Measurements from ENCODE around the gene BCL2L2. TPM values are rescaled to one million over a fixed set of nuclear protein-coding genes. Genes with fewer than 3 reads are reported as not detected.
"Not testable (repeated sequence)": the region's sequence is repeated elsewhere in the genome, so short reads cannot be mapped to it uniquely, and the experiment has no call there.

Gene BCL2L2, protein sequence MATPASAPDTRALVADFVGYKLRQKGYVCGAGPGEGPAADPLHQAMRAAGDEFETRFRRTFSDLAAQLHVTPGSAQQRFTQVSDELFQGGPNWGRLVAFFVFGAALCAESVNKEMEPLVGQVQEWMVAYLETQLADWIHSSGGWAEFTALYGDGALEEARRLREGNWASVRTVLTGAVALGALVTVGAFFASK
- 50.6 TPM for polyA plus RNA-seq (ENCODE audit: insufficient read length)
- long read RNA-seq, donor 1, transcript BCL2L2-201 (4 exons, 3,605 nt) = major isoform, 7 of 15 reads
- long read RNA-seq, donor 1, partial matches to known transcripts = 7 of 15 reads
- long read RNA-seq, donor 1, other reads (novel, unspliced or antisense) = 0 of 15 reads
- long read RNA-seq, donor 2, partial matches to known transcripts = 0 of 1 reads
- long read RNA-seq, donor 2, other reads (novel, unspliced or antisense) = 0 of 1 reads
- long read RNA-seq, donor 3, partial matches to known transcripts = 0 of 2 reads
- long read RNA-seq, donor 3, other reads (novel, unspliced or antisense) = 0 of 2 reads
- long read RNA-seq, donor 4 = 0 reads
- long read RNA-seq, donor 5, transcript BCL2L2-201 (4 exons, 3,605 nt) = major isoform, 5 of 29 reads
- long read RNA-seq, donor 5, partial matches to known transcripts = 24 of 29 reads
- long read RNA-seq, donor 5, other reads (novel, unspliced or antisense) = 0 of 29 reads
- long read RNA-seq, donor 6, transcript BCL2L2-201 (4 exons, 3,605 nt) = major isoform, 5 of 7 reads
- long read RNA-seq, donor 6, partial matches to known transcripts = 0 of 7 reads
- long read RNA-seq, donor 6, other reads (novel, unspliced or antisense) = 0 of 7 reads
- long read RNA-seq, donor 7, transcript BCL2L2-201 (4 exons, 3,605 nt) = major isoform, 5 of 7 reads
- long read RNA-seq, donor 7, partial matches to known transcripts = 0 of 7 reads
- long read RNA-seq, donor 7, other reads (novel, unspliced or antisense) = 0 of 7 reads
- long read RNA-seq, donor 8 = 0 reads

DNA sequence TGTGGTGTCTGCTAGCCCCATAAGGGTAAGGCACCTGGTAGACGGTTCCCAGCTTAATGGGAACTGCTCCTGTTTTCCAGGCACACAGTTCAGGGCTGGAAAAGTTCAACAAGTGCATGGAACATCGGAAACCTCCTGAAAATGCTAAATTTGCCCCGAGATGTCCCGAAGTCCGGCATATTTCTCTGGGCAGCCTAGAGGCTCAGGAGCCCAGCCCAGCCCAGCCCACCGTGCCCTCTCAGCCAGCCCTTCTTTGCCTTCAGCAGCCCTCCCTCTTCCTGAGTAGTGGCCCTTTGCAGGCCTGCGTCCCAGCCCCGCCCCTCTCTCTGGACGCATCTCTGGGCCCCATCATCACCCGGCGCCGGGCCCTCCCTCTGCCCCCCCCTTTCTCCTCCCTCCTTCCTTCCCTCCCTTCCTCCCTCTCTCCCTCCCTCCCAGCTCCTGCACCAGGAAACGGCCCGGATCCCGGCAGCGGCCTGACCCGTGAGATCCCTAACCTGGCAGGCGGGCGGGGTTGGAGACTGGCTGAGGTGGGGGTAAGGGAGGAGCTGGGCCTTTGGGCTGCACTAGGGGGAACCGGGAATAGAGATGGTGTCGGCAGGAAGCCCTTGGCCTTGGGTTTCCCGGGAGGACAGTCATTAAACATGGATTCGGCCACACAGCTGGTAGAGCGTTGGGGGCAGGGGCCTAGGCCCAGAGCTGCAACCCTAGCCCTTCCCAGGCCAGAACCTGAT is at the start of gene BCL2L2:
Gene BCL2L2 (plus strand): TSS at position 422 of the 734 bp plus-strand sequence. CDS start 935 bp downstream, outside the sequence.
- DNase-seq = peak; percentile 93

DNA sequence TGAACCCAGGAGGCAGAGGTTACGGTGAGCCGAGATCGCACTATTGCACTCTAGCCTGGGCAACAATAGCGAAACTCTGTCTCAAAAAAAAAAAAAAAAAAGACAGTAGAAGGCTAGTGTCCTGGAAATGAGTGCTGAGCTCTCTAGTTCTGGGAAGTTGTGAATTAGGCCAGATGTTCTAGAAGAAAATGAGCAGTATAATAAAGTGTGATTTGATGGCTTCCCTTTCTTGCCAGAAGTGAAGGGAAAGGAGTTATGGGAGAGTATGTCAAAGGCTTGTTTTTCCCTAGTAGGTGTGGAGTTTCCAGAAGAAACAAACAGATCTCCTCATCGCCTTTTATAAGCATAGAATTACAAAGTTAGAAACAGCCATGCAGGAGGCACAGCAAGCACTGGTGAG is 48.4 kb upstream of the BCL2L2 start:
- DNase-seq = no peak

DNA sequence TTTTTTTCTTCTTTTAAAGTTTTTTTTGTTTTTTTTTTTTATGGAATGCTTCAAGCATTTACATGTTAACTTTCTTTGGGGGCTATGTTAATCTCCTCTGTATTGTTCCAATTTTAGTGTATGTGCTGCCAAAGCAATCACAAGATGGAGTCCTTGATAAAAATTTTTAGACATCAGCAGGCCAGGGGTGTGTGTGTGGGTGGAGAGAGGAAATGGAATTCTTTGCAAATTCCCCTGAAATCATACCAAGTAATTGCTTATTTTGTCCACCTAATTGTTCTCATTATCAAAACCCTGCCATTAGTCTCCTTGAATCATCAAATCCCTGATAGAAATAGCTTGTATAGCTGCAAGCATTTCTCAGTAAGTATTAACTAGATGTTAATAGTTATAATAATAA is 47.2 kb upstream of the BCL2L2 start:
- no peak for DNase-seq

DNA sequence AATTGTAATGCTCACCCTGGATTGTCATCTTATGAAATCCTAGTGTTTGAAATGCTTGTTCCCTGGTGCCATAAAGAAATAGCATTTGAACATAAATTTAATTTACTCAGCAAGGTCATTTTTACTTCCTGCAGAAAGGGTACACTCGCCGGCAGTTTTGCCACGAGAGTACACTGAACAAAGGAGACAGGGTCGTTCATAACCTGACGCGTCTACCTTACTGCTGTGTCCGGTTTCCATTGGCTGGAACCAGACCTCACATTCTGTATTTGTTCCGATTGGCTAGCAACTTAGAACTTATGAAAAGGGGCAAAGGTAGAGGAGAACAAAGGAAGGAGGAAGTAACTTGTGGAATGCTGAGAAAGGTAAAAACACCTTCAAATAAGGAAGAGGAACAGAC is 45.8 kb upstream of the BCL2L2 start:
- DNase-seq = not testable (repeated sequence)

DNA sequence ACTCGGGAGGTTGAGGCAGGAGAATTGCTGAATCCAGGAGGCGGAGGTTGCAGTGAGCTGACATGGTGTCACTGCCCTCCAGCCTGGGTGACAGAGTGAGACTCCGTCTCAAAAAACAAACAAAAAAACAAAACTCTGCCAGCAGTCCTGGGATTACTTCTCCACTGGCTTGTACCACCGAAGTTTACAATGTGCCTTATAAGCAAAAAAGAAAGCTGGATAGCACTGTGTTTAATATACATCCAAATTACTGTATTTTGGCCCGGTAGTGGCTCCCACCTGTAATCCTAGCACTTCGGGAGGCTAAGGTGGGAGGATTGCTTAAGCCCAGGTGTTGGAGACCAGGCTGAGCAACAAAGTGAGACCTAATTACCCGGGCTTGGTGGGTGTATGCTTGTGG is 37.4 kb upstream of the BCL2L2 start:
- DNase-seq = no peak

DNA sequence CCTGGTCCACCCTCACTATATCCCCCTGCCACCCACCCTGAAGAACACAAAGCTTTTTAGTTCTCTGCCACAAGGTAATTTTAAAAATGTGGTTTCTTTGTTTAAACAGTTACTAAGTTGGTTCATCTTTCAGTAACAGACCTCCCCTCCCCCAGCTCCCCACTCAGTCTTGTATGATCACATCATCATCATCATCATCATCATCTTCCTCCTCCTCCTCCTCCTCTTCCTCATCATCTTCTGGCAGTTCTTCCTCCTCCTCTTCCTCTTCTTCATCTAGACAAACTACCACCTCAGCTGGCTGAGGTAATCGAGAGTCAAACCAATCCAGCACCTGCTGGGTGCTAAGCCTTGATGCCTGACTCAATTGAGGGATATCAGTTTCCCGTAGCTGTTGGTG is 31.2 kb upstream of the BCL2L2 start:
- DNase-seq = no peak

DNA sequence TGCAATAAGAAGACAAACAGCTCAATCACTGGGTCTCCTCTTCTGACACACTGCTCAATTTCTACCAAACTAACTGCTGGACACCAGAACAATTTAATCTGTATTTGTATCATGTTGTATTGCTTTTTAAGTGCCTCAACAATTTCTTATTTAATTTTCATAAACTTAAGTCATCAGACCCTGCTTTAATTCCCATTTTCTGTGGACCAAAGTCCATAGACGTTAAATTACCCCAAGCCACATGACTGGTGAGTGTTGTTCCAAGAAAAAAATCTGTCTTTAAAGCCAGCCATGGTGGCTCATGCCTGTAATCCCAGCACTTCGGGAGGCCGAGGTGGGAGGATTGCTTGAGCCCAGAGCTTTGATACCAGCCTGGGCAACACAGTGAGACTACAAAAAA is 29.4 kb upstream of the BCL2L2 start:
- no peak for DNase-seq

DNA sequence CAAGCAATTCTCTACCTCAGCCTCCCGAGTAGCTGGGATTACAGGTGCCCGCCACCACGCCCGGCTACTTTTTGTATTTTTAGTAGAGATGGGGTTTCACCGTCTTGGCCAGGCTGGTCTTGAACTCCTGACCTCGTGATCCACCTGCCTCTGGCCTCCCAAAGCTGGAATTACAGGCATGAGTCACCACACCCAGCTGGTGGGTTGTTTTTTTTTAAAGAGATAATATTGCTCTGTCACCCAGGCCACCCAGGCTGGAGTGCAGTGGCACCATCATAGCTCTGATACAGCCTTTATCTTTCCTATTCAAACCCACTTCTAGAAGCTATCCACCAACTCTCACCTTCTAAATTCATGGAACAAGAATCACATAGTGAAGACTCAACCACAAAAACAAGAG is 28.7 kb upstream of the BCL2L2 start:
- not testable (repeated sequence) for DNase-seq

DNA sequence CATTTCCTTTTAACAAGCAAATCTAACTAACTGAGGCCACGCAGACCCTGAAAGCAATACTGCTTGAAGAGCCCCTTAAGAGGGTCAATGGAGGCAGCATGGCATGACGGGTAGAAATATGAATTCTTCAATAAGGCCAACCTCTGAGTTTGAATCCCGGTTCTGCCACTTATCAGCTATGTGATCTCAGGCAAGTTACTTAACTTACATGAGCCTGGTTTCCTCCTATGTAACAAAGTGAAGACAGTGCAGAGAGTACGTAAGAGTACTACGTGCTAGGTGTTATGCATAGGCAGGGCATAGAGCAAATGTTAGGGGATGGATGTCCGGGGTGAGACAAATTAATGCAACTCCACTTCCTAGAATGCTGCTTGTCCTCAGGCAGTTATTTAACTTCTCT is 25.4 kb upstream of the BCL2L2 start:
- DNase-seq = no peak

DNA sequence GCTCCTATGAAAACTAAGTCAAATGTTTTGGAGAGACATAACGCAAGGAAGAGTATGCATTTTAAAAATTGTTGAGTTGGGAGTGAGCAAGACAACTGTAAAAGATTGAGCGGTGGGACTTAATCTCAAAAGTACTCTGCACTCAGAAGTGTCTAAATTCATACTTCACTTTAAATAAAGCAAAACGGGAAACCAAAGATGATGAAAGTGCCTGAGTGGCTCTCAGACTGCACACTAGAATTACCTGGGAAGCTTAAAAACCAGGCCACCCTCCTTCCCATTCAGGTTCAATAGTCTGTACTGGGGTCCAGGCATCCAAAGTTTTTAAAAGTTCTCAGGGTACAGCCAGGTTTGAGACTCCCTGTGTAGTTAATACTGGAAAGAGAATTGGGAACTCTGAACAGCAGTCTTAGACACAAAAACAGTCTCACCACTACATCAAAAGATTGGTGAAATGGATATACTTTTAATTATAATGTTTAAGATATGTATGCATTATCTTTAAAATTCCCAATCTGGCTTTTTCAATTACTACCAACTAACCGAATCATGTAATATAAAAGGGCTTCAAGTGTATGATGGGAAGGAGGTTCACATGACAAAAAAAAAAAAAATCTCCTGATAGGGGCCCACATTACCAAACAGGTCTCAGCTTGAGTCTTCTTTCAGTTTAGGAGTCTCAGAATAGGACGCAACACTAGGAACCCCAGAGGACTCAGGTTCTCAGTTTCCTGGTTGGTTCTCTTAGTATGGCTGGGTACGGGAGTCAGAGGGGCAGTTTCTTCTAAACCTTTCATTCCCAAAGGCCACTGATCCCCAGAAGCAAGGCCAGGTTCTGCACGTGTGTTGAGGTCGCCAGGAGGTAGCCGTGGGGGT is 21.7 kb upstream of the BCL2L2 start:
- DNase-seq = no peak

DNA sequence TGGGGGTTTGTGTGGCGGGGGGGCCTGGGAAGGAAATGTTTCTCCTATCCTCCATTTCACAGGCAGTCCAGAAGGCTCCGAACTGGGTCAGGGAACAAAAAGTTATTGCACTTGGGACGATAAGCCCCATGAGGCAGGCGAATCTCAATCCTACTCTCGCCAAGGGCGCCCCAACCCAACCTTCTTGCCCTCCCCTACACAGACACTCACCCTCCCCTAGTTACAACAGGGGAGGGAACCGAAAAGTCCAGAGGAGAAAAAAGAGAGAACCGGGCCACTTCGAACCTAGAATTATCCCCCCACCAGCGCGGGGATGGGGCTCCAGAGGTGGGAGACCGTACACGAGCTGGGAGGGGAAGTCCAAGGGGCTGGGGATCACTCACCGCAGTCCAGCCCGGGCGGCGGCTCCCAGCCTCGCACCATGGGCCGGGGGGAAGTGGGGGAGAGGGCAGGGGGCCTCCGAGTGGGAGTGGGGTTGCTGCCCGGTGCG is 21.1 kb upstream of the BCL2L2 start:
- DNase-seq = no peak

DNA sequence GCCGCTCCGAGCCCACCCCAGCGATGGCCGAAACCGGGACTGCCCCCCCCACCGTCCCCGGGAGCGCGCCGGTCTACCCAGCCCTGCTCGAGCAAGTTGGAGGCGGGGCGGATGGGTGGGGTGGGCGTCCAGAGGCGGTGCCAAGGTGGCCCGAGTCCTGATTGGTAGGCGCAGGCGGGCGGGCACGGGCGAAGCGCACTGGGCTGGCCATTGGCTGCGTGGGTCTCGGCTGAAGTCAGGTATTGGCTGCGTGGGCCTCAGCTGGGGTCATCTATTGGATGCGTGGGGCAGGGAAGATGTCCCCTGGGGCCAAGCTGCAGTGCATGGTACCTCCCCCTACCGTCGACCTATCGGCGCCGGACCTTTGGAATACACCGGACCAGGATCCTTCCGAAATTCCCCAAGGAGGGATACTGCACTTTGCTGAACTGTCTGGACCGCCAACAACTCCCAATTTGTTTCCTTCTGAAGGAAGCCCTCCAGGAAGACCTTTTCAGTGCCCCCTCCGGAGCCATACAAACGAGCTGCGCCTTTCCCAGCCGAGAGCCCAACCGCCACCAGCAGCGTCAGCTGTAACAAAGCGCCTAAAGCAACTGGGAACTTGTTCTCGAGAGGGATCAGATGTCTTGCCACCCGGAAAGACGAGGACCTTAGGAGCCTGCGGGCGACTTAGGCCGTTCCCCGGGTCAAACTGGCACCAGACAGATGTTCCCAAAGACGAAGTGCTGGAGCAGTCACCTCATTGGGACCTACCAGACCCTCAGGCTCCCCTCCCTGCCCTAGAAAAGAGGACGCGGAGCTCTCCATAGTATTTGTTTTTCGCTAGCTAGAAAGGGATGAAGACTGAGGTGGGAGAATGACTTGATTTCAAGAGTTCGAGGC is 20.4 kb upstream of the BCL2L2 start, which contains the start of gene HOMEZ:
Gene HOMEZ (minus strand): TSS at position 113 of the 882 bp plus-strand sequence. CDS start 180 bp downstream, outside the sequence.
- peak; percentile 95 for DNase-seq

DNA sequence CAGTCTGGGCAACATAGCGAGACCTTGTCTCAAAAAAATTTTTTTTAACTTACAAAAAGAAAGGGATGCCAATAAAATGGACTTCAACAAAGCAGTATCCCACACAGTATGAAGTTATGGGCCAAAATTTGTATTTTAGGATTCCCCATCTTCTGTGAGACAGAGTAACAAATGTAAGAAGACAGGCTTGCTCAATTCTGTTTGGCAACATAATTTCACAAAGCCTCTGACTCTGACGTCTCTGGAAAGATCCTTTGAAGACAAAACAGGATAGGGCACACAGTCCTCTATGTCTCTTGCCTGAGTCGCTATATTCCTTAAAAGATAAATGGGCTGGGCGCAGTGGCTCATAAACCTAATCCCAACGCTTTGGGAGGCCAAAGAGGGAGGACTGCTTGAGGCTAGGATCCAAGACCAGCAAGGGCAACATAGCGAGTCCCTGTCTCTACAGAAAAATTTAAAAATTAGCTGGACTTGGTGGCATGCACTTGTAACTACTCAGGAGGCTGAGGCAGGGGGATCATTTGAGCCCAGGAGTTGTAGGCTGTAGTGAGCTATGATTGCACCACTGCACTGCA is 19.6 kb upstream of the BCL2L2 start:
- DNase-seq = no peak

DNA sequence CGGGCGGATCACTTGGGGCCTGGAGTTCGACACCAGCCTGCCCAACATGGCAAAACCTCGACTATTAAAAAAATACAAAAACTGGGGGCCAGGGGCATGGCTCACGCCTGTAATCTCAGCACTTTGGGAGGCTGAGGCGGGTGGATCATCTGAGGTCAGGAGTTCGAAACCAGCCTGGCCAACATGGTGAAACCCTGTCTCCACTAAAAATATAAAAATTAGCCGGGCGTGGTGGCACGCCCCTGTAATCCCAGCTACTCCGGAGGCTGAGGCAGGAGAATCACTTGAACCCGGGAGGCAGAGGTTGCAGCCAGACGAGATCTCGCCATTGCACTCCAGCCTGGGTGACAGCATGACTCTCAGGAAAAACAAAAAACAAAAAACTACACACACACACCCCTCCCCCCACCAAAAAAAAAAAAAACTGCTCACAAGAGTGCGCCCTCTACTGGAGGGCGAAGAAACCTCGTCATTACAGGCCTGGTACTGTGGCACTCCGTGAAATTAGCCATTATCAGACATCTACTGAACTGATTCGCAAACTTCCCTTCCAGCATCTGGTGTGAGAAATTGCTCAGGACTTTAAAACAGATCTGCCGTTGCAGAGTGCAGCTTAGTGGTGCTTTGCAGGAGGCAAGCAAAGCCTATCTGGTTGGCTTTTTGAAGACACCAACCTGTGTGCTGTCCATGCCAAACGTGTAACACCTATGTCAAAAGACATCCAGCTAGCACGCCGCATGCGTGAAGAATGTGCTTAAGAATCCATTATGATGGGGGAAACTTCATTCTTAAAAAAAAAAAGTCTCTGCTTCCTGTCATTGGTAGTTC is 11.7 kb upstream of the BCL2L2 start:
- DNase-seq = peak; percentile 37

DNA sequence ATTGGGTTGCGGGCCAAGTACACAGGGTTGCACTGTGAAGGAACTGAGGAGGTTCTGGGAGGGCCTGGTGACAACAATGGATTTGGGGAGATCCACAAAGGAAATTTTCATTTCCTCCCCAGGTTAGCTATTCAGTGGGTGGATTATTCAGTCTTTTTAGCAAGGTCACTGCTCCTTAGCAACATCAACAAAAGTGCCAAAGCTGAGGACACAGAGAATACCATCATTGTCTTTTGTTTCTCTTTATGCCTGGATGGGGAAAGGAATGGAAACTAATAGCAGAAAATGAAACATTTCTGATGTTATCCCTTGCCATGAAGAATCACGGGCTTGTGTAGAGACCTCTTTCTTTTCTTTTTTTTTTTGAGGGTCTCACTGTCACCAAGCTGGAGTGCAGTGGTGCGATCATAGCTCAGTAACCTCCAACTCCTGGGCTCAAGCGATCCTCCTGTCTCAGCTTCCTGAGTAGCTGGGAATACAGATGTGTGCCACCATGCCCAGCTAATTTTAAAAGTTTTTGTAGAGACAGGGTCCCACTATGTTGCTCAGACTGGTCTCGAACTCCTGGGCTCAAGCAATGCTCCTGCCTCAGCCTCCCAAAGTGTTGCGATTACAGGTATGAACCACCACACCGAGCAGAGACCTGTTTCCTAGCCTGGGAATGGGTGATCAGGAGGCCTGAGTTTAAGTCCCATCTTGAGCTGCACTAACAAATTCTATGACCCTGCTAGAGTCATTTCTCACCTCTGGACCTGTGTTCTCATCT is 10.4 kb upstream of the BCL2L2 start:
- no peak for DNase-seq

DNA sequence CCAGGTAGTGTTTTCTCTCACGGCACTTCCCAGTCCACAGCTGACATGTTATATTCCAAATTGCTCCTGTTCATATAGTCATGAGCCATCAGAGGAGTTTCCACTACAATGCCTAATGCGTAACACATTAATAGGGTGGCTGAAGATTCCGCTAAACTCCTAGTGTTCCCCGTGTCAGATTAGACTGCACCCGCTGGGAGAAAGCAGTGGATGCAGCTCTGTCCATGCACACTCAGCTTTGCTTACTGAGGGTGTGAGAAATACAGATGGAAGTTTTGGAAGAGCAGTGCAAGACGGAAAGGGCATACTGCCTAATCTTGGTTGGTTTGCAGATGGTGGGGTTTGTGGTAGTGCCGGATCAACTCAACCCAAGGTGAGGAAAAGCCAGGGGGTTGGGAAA is 9.5 kb upstream of the BCL2L2 start:
- DNase-seq = no peak

DNA sequence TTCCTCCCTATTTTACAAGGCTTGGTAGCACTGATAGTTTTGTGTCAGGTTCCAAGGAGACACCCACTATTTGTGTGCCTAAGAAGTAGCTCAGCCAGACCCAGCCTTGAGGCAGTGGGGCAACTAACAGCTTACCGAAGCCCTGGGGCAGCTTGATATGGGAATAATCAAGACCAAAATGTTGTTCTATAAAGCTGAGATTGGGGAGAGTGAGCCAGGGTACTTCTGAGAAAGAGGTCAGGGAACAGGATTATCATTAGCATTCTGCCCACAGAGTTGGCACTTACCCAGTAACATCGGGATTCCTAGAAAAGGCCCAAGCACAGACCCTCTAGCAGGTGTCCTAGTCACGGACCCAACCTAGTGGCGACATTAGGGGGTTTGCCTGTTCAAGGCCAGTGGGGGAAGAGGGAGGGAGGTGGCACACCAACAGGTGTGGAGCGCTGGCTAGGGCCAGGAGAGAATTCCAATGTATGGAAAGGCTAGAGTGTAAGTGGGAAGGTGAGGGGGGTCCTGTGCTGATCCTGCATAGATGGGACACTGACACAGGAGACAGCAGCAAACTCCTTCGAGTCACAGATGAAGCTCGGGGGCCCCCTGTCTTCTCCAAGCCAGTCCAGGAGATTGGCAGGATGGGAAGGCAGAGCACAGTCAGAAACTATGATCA is 8.9 kb upstream of the BCL2L2 start:
- DNase-seq = no peak

Measured in left kidney (tissue), 8 donors.